ENCODE measurements around the gene MVK.
"Not testable (repeated sequence)": the region's sequence is repeated elsewhere in the genome, so short reads cannot be mapped to it uniquely, and the experiment has no call there.

Gene MVK

GRCh38 chr12:109591041-109591440, 17.4 kb downstream of the MVK start:
- DNase-seq (ENCODE audit: low spot score): no peak

- no peak for DNase-seq (ENCODE audit: low spot score)
Observed at GRCh38 chr12:109592195-109592904, 18.8 kb downstream of the MVK start.

DNA sequence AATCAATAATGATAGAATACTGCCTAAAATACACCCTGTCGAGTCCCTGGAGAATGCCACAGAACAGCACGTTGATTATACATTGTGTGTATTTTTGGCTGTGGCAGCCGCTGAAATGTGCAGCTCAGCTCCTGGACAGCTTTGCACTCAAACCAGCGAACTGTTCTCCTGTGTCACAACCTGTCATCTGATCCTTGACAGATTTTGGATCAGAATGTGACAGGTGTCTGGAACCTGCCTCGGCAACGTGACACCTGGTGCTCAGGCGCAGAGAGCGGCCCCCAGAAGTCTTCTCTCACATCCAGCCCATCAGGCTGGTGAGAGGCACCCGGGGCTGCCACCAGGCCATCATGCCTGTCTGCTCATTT, 19.3 kb downstream of the MVK start:
- no peak for DNase-seq (ENCODE audit: low spot score)

DNA sequence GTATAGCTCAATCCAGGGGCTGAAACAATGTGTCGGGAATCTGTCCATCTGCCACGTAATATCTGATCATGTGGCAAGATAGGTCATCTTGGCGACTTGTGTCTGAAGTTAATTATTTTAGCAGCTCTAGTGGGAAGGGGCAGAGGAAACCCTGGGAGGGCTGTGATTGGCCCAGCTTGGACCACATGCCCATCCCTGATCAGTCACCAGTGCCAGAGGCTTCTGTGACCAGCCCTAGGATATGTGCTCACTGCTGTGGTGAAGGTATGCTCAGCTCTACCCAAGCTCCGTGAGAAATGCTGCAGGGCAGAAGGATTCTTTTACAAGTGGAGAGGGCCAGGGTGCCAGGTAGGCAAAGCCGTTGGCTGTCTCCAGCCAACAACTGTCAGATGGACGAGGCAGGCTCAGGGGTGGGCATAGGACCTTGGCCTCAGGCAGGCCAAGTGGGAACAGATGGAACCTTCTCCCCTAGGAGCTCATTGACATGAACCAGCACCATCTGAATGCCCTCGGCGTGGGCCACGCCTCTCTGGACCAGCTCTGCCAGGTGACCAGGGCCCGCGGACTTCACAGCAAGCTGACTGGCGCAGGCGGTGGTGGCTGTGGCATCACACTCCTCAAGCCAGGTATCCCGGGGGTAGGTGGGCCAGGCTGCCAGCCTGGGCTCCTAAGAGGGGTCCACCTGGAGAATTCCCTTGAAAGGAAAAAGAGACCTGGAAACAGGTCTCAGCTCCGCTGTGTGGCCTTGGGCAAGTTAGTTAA, 21.1 kb downstream of the MVK start:
- DNase-seq (ENCODE audit: low spot score): no peak

- DNase-seq (ENCODE audit: low spot score): no peak
Observed at GRCh38 chr12:109595321-109595902, 21.8 kb downstream of the MVK start.

- no peak for DNase-seq (ENCODE audit: low spot score)
Observed at GRCh38 chr12:109596418-109597244, 23.0 kb downstream of the MVK start.

- no peak for DNase-seq (ENCODE audit: low spot score)
Observed at GRCh38 chr12:109597414-109597794, 23.8 kb downstream of the MVK start.

DNA sequence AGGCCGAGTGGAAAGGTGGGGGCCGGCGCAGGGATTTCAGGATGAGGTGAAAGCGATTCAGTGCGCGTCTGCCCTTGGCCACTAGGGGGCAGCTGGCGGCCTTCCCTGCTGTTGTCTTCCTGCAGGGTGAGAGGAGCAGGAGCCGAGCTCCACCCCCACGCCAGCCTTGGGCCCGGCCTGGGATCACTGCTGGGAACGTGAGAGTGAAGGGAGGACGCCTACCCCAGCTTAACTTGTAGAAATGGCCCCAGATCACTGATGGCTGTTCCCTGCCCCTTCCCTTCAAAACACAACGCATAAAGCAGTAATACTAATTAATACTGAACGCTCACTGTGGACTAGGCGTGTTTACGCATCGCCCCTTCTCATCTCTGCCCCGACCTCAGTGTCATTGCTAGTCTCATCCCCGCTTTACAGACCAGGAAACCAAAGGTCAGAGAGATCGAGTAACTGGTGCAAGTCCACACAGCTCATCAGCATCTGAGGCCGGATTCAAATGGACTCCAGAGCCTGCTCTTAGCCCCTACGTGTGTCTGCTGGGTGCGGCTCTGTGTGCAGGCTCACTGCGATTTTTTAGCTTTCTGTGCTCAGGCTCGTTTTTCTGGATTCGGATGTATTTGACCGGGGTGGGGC, 24.3 kb downstream of the MVK start:
- DNase-seq (ENCODE audit: low spot score): peak; percentile 67

- DNase-seq (ENCODE audit: low spot score): no peak
Observed at GRCh38 chr12:109598428-109598854, 24.8 kb downstream of the MVK start.

DNA sequence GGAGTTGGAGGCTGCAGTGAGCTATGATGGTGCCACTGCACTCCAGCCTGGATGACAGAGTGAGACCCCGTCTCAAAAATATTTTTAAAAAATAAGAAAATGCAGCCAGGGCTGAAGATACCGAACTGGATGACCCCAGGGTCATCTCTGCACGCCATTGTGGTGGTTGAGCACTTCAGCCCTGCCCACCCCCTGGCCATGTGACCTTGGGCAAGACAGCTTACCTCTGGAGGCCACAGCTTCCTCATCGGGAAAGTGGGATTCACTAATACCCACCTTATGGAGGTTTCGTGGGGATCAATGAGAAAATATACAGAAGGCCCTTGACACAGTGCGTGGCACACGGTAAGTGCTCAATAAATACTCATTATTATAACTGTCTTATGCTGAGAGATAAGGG, 25.5 kb downstream of the MVK start:
- DNase-seq (ENCODE audit: low spot score): no peak

DNA sequence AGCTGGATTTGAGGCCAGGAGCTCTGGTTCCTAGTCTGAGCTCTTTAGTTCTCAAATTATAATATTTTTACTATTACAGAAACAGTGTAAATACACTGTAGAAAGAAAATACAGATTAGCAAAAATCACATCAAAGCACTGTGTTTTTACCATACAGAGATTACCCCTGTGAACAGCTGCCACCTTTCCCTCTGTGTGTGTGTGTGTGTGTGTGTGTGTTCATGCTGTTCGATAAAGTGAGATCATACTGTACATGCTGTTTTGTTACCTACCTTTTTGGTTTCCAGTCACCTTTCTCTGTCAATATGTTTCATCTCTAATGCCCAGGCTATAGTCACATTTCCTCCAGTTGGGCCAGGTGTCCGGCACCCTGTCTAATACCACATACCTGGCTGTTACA, 26.9 kb downstream of the MVK start:
- DNase-seq (ENCODE audit: low spot score): no peak

DNA sequence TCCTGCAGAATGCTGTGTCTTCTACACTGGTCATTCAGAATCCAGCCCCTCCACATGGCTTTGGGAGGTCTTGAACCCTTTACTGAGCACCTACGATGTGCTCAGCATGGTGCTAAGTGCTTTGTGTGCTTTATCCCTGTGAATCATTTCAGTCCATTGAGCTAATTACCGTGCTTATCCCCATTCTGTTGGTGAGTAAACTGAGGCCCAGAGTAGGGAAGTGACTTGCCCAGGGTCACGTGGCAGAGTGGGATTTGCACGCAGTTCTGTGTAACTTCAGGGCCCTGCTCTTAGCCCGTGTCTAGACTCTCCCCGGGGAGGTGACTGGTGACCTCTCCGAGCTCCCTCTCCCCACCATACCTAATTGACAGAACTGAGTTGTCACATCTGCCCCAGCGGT, 27.4 kb downstream of the MVK start:
- no peak for DNase-seq (ENCODE audit: low spot score)

- no peak for DNase-seq (ENCODE audit: low spot score)
Observed at GRCh38 chr12:109601557-109601956, 28.0 kb downstream of the MVK start.

GRCh38 chr12:109602132-109602531, 28.5 kb downstream of the MVK start:
- DNase-seq (ENCODE audit: low spot score): not testable (repeated sequence)

DNA sequence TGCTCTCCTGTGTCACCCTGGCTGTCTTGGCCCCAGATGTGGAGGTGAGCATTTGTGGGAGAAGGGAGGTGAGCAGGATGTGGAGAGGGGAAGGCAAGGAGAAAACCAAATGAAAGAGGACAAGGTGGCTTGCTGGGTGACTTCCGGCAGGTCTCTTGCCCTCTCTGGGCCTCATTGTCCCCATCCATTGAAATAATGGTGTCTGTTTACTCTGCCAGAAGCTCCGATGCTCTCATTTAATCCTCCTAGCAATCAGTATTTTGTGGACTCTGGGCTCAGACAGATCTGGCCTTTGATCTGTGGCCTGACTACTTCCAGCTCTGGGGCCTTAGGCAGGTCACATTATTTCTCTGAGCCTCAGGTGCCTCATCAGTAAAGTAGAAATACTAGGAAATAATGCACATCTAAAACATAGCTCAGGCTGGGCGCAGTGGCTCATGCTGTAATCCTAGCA, 30.6 kb downstream of the MVK start:
- no peak for DNase-seq (ENCODE audit: low spot score)

- DNase-seq (ENCODE audit: low spot score): no peak
Observed at GRCh38 chr12:109605016-109605415, 31.4 kb downstream of the MVK start.

GRCh38 chr12:109605599-109606228, 32.1 kb downstream of the MVK start:
- no peak for DNase-seq (ENCODE audit: low spot score)

GRCh38 chr12:109606320-109607028, 32.9 kb downstream of the MVK start:
- DNase-seq (ENCODE audit: low spot score): no peak

GRCh38 chr12:109607618-109608017, 34.0 kb downstream of the MVK start:
- DNase-seq (ENCODE audit: low spot score): no peak

DNA sequence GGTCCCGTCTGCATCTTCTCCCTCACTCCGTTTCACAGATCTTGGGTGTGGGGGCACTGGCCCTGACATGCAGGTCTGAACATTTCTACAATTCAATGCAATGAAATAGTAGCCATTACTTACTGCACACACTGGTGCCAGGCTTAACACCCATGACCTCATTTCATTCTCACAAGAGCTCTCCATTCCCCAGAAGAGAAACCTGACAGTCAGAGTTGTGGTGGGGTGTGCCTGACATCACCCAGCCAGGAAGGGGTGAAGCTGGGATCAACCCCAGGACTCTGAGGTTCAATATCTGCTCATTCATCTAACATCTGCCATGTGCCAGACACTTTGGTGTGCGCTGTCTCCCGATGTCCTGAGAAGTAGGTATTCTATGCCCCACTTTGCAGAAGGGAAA, 34.7 kb downstream of the MVK start:
- no peak for DNase-seq (ENCODE audit: low spot score)

DNA sequence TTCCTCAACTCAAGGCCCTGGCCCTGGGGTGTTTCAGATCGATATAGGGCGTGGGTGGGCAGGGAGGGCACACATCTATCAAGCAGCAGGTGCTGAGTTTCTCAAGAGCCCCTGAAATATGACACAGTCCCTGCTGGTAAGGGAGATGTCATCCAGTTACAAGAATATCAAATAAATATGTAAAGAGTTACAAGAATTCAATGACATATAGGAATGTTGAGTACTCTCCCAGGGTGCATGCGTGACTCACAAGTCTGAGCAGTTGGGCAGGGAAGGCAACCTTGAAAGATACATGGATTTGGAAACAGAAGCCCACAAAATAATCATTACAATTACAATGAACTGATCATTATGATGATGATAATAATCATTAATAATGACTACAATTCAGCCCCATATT, 35.2 kb downstream of the MVK start:
- DNase-seq (ENCODE audit: low spot score): no peak
